Keratinocyte (primary cell): ENCODE results near the gene ITSN1.

ENCODE experiments used
- CTCF ChIP-seq, 3 experiments: IDR thresholded peaks in 1 of 3; conservative IDR thresholded peaks in 1 of 3; optimal IDR thresholded peaks in 1 of 3; 2 replicates in 2 of 3; 3 replicates in 1 of 3; pipeline versions ENCODE3 to v1.5.1; 2011; ENCODE audit warnings: low read length in 3 of 3, mild to moderate bottlenecking in 3 of 3, moderate library complexity in 2 of 3, control low read depth in 1 of 3, inconsistent platforms in 1 of 3; ENCODE audit not compliant: insufficient read depth in 2 of 3; ENCODE audit errors: extremely low read depth in 1 of 3
- EZH2 ChIP-seq: IDR thresholded peaks from one replicate; pipeline ENCODE4 v1.6.1; 2012; ENCODE audit warnings: inconsistent platforms, mild to moderate bottlenecking, low read length, moderate library complexity

GRCh38 chr21:33899199-33899598, 256.9 kb downstream of the ITSN1 start:
- no peak for TF ChIP-seq CTCF (optimal IDR thresholded peaks at IDR 0.05 in 1 of 3, IDR thresholded peaks at IDR 0.05 in 1 of 3, conservative IDR thresholded peaks at IDR 0.05 in 1 of 3; ENCODE audit: extremely low read depth in 1 of 3, insufficient read depth in 2 of 3, low read length in 3 of 3)
- TF ChIP-seq EZH2 = no peak
